Metanephros (tissue), 1 donor: ENCODE data around the gene TTLL4. TPM values are rescaled to one million over a fixed set of nuclear protein-coding genes. Genes with fewer than 3 reads are reported as not detected.

Source experiments
- total RNA-seq: library from RNA; depleted of rRNA; stranded (reverse); fragments of >200 nt; gene quantifications from one replicate; pipeline ENCODE4 v1.2.3, GENCODE V29; 2014

The TTLL4 gene, protein sequence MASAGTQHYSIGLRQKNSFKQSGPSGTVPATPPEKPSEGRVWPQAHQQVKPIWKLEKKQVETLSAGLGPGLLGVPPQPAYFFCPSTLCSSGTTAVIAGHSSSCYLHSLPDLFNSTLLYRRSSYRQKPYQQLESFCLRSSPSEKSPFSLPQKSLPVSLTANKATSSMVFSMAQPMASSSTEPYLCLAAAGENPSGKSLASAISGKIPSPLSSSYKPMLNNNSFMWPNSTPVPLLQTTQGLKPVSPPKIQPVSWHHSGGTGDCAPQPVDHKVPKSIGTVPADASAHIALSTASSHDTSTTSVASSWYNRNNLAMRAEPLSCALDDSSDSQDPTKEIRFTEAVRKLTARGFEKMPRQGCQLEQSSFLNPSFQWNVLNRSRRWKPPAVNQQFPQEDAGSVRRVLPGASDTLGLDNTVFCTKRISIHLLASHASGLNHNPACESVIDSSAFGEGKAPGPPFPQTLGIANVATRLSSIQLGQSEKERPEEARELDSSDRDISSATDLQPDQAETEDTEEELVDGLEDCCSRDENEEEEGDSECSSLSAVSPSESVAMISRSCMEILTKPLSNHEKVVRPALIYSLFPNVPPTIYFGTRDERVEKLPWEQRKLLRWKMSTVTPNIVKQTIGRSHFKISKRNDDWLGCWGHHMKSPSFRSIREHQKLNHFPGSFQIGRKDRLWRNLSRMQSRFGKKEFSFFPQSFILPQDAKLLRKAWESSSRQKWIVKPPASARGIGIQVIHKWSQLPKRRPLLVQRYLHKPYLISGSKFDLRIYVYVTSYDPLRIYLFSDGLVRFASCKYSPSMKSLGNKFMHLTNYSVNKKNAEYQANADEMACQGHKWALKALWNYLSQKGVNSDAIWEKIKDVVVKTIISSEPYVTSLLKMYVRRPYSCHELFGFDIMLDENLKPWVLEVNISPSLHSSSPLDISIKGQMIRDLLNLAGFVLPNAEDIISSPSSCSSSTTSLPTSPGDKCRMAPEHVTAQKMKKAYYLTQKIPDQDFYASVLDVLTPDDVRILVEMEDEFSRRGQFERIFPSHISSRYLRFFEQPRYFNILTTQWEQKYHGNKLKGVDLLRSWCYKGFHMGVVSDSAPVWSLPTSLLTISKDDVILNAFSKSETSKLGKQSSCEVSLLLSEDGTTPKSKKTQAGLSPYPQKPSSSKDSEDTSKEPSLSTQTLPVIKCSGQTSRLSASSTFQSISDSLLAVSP
- total RNA-seq, result 23.1 TPM

DNA sequence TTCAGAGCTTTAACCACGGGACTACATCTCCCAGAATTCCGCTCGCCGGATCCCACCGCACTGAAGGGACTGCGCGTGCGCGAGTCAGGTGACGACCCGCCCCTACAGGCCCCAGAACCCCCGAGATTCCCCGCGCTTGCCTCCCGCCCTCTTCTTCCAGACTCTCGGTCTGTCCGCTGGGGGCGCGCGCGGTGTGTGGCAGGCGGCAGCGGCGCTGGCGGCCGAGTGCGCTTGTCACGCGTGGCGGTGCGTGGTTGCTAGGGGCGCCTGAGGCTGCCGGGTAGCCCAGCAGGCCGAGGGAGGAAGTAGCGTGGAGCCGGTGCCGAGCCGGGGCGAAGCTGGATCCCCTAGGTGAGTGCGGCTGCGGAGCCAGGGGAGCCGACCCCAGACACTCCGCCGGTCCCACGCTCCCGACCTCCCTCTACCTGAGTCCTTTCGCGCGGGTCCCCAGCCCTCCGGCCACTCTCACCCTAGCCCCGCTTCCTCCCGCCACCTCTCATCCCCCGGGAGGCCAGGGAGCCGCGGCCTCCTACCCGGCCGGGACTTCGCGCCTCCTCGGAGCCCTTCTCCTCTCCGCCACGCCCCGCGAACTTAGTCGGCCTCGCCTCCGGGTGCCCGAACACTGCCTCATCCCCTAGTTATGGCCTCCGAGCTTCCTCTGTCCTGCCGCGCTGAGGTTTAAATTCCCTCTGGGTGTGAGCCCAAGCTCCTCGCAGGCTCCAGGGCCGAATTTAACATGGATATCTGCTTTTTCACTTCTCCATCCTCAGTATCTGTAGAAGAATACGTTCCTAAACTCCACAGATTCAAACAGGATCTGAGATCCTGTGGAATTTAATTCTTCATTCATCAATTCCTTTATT, at the start of gene TTLL4:
TSS of gene TTLL4 (plus strand) at position 149 of the 863 bp plus-strand sequence. CDS start 26,842 bp downstream, outside the sequence.

GRCh38 chr2:218671654-218672566, 38.7 kb upstream of the TTLL4 start, which contains the start of the genes RNF25 and STK36:
Gene RNF25 (minus strand): TSS chr2:218672002. CDS start chr2:218671970, 32 bp downstream.
Gene STK36 (plus strand): TSS chr2:218672086. CDS start chr2:218672830, 744 bp downstream.

GRCh38 chr2:218781691-218782527, 71.3 kb downstream of the TTLL4 start, which contains the start of gene CYP27A1:
Gene CYP27A1 (plus strand): TSS chr2:218782147. CDS start chr2:218782183, 36 bp downstream.

Other genes with a start within 250 kb of the TTLL4 start
- 19.6 TPM for gene USP37, start 142.5 kb upstream of the TTLL4 start, total RNA-seq
- gene CNOT9, start 142.0 kb upstream of the TTLL4 start, total RNA-seq, result 35.9 TPM
- 6.7 TPM for gene PLCD4, start 102.9 kb upstream of the TTLL4 start, total RNA-seq
- gene ZNF142, start 51.2 kb upstream of the TTLL4 start, total RNA-seq, result 16.7 TPM
- 27.1 TPM for gene BCS1L, start 51.2 kb upstream of the TTLL4 start, total RNA-seq
- gene RNF25, start 38.8 kb upstream of the TTLL4 start, total RNA-seq, result 21.0 TPM
- gene STK36, start 38.7 kb upstream of the TTLL4 start, total RNA-seq, result 62.8 TPM
- gene CYP27A1, start 71.3 kb downstream of the TTLL4 start, total RNA-seq, result 45.4 TPM
- 5.0 TPM for gene PRKAG3, start 121.0 kb downstream of the TTLL4 start, total RNA-seq
- gene WNT6, start 149.0 kb downstream of the TTLL4 start, total RNA-seq, result 0.82 TPM
- gene WNT10A, start 170.0 kb downstream of the TTLL4 start, total RNA-seq, result 2.0 TPM
- gene CDK5R2, start 248.8 kb downstream of the TTLL4 start, total RNA-seq, result 0.12 TPM